A549 (cell line): ENCODE results near the gene MYO18B. TPM values are rescaled to one million over a fixed set of nuclear protein-coding genes. Genes with fewer than 3 reads are reported as not detected.

Source experiments
- ATAC-seq, 2 experiments: fragments of 200-7000 bp in 1 of 2; fragments of >200 bp in 1 of 2; cut with Nextera tagmentation in 1 of 2; cut with Tn5 transposase in 1 of 2; 3 replicates each; pipeline versions ENCODE4 v1.8.0 to v1.9.1; 2018 to 2020; ENCODE audit warnings: mild to moderate bottlenecking in 1 of 2, moderate library complexity in 1 of 2
- CTCF ChIA-PET: fragments of 300-600 bp; sonication (Branson Sonifier 250); formaldehyde crosslinking; extraction: SDS; loops from one replicate; lab custom pipeline; 2021; ENCODE audit warnings: antibody characterized with exemption, inconsistent platforms; lab: Yijun Ruan, JAX
- POLR2A ChIA-PET: fragments of 350-600 bp; formaldehyde crosslinking; extraction: SDS; loops from one replicate; lab custom pipeline; 2021; ENCODE audit warnings: antibody characterized with exemption, inconsistent platforms; lab: Yijun Ruan, JAX
- DNase-seq, 2 experiments: peaks; one replicate each; pipeline versions ENCODE4 v3.0.0 to v3.0.0-alpha.2; 2011 to 2016; ENCODE audit warnings: low read depth in 1 of 2, low spot score in 1 of 2
- FAIRE-seq: peaks from 2 replicates; lab custom pipeline; 2011; peaks lifted over from hg19 to GRCh38; lab: Jason Lieb, UNC
- H3K27ac ChIP-seq, 2 experiments: fragments of >200 bp; sonication (Bioruptor Twin); formaldehyde crosslinking; 3 replicates each; pipeline ENCODE4 v1.5.1; 2016 to 2017
- H3K4me1 ChIP-seq: fragments of >200 bp; sonication (Bioruptor Twin); formaldehyde crosslinking; 3 replicates; pipeline ENCODE4 v1.6.1; 2016
- H3K4me2 ChIP-seq: fragments of >200 bp; sonication (Bioruptor Twin); formaldehyde crosslinking; 3 replicates; pipeline ENCODE4 v1.6.1; 2016
- H3K4me3 ChIP-seq: fragments of >200 bp; sonication (Bioruptor Twin); formaldehyde crosslinking; 3 replicates; pipeline ENCODE4 v1.5.1; 2016
- H3K9me3 ChIP-seq: fragments of >200 bp; sonication (Bioruptor Twin); formaldehyde crosslinking; 3 replicates; pipeline ENCODE4 v1.6.1; 2016
- CBX8 ChIP-seq: fragments of 200-600 bp; sonication (generic); IDR thresholded peaks from 2 replicates; pipeline ENCODE4 v1.6.1; 2016
- CEBPB ChIP-seq, 2 experiments: fragments of >200 bp in 1 of 2; sonication (Bioruptor Twin) in 1 of 2; formaldehyde crosslinking in 1 of 2; IDR thresholded peaks; 2 replicates each; pipeline ENCODE4 v1.6.1; 2012 to 2016
- E2F6 ChIP-seq: IDR thresholded peaks from 2 replicates; pipeline ENCODE4 v1.6.1; 2012; ENCODE audit warnings: low read depth, borderline replicate concordance
- EHMT2 ChIP-seq: fragments of 200-600 bp; sonication (generic); IDR thresholded peaks from 2 replicates; pipeline ENCODE4 v1.6.1; 2016; ENCODE audit warnings: antibody characterized with exemption, low read depth, mild to moderate bottlenecking, moderate library complexity
- FOXS1 ChIP-seq: fragments of 250-450 bp; sonication (Bioruptor Pico); IDR thresholded peaks from 2 replicates; pipeline ENCODE4 v1.5.0; 2020; ENCODE audit warnings: mild to moderate bottlenecking, moderate library complexity
- HDAC2 ChIP-seq: fragments of 200-600 bp; sonication (generic); IDR thresholded peaks from 2 replicates; pipeline ENCODE4 v1.6.1; 2016
- HES2 ChIP-seq: fragments of >200 bp; sonication (Bioruptor Twin); formaldehyde crosslinking; IDR thresholded peaks from 2 replicates; pipeline ENCODE4 v1.6.1; 2016
- HOXA7 ChIP-seq: fragments of 250-450 bp; sonication (Bioruptor Pico); IDR thresholded peaks from 2 replicates; pipeline ENCODE4 v1.5.0; 2020; ENCODE audit warnings: mild to moderate bottlenecking, moderate library complexity
- HOXB5 ChIP-seq: fragments of 250-450 bp; sonication (Bioruptor Pico); IDR thresholded peaks from 2 replicates; pipeline ENCODE4 v1.5.0; 2020; ENCODE audit warnings: mild to moderate bottlenecking, moderate library complexity
- KDM1A ChIP-seq: fragments of 200-600 bp; sonication (generic); IDR thresholded peaks from 2 replicates; pipeline ENCODE4 v1.6.1; 2016; ENCODE audit warnings: low read depth, mild to moderate bottlenecking
- KDM5A ChIP-seq: fragments of 200-600 bp; sonication (generic); IDR thresholded peaks from 2 replicates; pipeline ENCODE4 v1.6.1; 2016; ENCODE audit warnings: antibody characterized with exemption, mild to moderate bottlenecking
- NR3C1 ChIP-seq: fragments of >200 bp; sonication (Bioruptor Twin); formaldehyde crosslinking; IDR thresholded peaks from 3 replicates; pipeline ENCODE4 v1.6.1; 2017
- PHF8 ChIP-seq: fragments of 200-600 bp; sonication (generic); IDR thresholded peaks from 2 replicates; pipeline ENCODE4 v1.6.1; 2016; ENCODE audit warnings: low read depth, mild to moderate bottlenecking, antibody characterized with exemption, moderate library complexity, borderline replicate concordance
- POLR2AphosphoS2 ChIP-seq: conservative IDR thresholded peaks from 2 replicates; pipeline ENCODE4 v1.6.1; 2012; ENCODE audit warnings: low read length, improper control_type of control experiment, inconsistent platforms
- RAD21 ChIP-seq, 2 experiments: fragments of >200 bp in 1 of 2; sonication (Bioruptor Twin) in 1 of 2; formaldehyde crosslinking in 1 of 2; IDR thresholded peaks in 1 of 2; conservative IDR thresholded peaks in 1 of 2; 2 replicates in 1 of 2; 3 replicates in 1 of 2; pipeline ENCODE4 v1.6.1; 2012 to 2018; ENCODE audit warnings: inconsistent platforms in 1 of 2
- RARB ChIP-seq: fragments of 250-450 bp; sonication (Bioruptor Pico); IDR thresholded peaks from 2 replicates; pipeline ENCODE4 v1.8.0; 2021; ENCODE audit warnings: mild to moderate bottlenecking, moderate library complexity
- RCOR1 ChIP-seq: fragments of 150-350 bp; IDR thresholded peaks from 2 replicates; pipeline ENCODE4 v1.6.1; 2014; ENCODE audit warnings: antibody characterized with exemption, low read length, low read depth
- RFX5 ChIP-seq: fragments of 450-650 bp; IDR thresholded peaks from 2 replicates; pipeline ENCODE4 v1.7.1; 2014; ENCODE audit warnings: antibody characterized with exemption, mild to moderate bottlenecking, moderate library complexity
- TFCP2L1 ChIP-seq: fragments of 250-450 bp; sonication (Bioruptor Pico); IDR thresholded peaks from 2 replicates; pipeline ENCODE4 v1.5.0; 2021; ENCODE audit warnings: mild to moderate bottlenecking
- ZFP36 ChIP-seq: fragments of 450-650 bp; IDR thresholded peaks from 2 replicates; pipeline ENCODE4 v1.6.1; 2014; ENCODE audit warnings: borderline replicate concordance; ENCODE audit not compliant: partially characterized antibody
- ZNF302 ChIP-seq: fragments of 250-450 bp; sonication (Bioruptor Pico); IDR thresholded peaks from 2 replicates; pipeline ENCODE4 v1.9.0; 2021; ENCODE audit warnings: inconsistent platforms, mild to moderate bottlenecking, moderate library complexity
- ZSCAN20 ChIP-seq: fragments of 250-450 bp; sonication (Bioruptor Pico); IDR thresholded peaks from 2 replicates; pipeline ENCODE4 v1.8.0; 2022; ENCODE audit warnings: mild to moderate bottlenecking, moderate library complexity
- WGBS: methylation state at CpG from one replicate; pipeline ENCODE4 v1.1.6; 2017; ENCODE audit errors: missing lambda C conversion rate; 5-methylcytosine and 5-hydroxymethylcytosine counted together
- polyA plus RNA-seq, 4 experiments: library from polyadenylated mRNA; depleted of rRNA in 3 of 4; stranded (reverse); fragments of >200 nt; fragmentation: RNase III in 1 of 4; extraction: RNeasy Plus Mini Kit Qiagen cat#74134 plus additional on column Dnase treatment in 1 of 4; gene quantifications; 2 replicates in 3 of 4; 3 replicates in 1 of 4; pipeline ENCODE4 v1.2.3, GENCODE V29; 2011 to 2017
- TF ChIP-seq, protein P1 (sequence below): fragments of 250-450 bp; sonication (Bioruptor Pico); IDR thresholded peaks from 2 replicates; pipeline ENCODE4 v1.5.0; 2021; ENCODE audit warnings: mild to moderate bottlenecking, moderate library complexity, borderline replicate concordance
- TF ChIP-seq, protein P2 (sequence below): IDR thresholded peaks from 2 replicates; pipeline ENCODE4 v1.6.1; 2012
- TF ChIP-seq, protein P3 (sequence below): IDR thresholded peaks from 2 replicates; pipeline ENCODE4 v1.6.1; 2012

MYO18B gene
- polyA plus RNA-seq, 2 of the 4 experiments (the other 2 are of a cell fraction), result 0.01 TPM

- no peak overlapping the region for H3K4me2 ChIP-seq
- no peak overlapping the region for H3K4me3 ChIP-seq
- no peak for DNase-seq
- H3K4me1 ChIP-seq, result no peaks in the 10 kb centered on the region
- ATAC-seq, result no peak
- no peak for FAIRE-seq
- 0 out of 3 replicates have a peak, but pooled peaks cover 6% of the 10 kb centered on the region for H3K9me3 ChIP-seq
- TF ChIP-seq, protein P1, sequence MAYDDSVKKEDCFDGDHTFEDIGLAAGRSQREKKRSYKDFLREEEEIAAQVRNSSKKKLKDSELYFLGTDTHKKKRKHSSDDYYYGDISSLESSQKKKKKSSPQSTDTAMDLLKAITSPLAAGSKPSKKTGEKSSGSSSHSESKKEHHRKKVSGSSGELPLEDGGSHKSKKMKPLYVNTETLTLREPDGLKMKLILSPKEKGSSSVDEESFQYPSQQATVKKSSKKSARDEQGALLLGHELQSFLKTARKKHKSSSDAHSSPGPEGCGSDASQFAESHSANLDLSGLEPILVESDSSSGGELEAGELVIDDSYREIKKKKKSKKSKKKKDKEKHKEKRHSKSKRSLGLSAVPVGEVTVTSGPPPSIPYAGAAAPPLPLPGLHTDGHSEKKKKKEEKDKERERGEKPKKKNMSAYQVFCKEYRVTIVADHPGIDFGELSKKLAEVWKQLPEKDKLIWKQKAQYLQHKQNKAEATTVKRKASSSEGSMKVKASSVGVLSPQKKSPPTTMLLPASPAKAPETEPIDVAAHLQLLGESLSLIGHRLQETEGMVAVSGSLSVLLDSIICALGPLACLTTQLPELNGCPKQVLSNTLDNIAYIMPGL (CRISPR knock-in tag), result no peak
- TF ChIP-seq PHF8 (no peak), RFX5 (no peak), E2F6 (no peak), NR3C1 (no peak), HDAC2 (no peak), KDM5A (no peak), RARB (CRISPR knock-in tag) (no peak), EHMT2 (no peak), CBX8 (no peak), ZNF302 (no peak), HES2 (no peak), HOXB5 (CRISPR knock-in tag) (no peak)
- TF ChIP-seq, protein P2, sequence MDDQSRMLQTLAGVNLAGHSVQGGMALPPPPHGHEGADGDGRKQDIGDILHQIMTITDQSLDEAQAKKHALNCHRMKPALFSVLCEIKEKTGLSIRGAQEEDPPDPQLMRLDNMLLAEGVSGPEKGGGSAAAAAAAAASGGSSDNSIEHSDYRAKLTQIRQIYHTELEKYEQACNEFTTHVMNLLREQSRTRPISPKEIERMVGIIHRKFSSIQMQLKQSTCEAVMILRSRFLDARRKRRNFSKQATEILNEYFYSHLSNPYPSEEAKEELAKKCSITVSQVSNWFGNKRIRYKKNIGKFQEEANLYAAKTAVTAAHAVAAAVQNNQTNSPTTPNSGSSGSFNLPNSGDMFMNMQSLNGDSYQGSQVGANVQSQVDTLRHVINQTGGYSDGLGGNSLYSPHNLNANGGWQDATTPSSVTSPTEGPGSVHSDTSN, result no peak
- TF ChIP-seq, protein P3, sequence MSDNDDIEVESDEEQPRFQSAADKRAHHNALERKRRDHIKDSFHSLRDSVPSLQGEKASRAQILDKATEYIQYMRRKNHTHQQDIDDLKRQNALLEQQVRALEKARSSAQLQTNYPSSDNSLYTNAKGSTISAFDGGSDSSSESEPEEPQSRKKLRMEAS, result no peak
- ChIA-PET POLR2A (no interaction called here), CTCF (no interaction called here)
- 10% methylated on average over 4 of the region's 4 CpGs for WGBS
- no peak overlapping the region for H3K27ac ChIP-seq
Observed at GRCh38 chr22:25834490-25834889, 92.5 kb downstream of the MYO18B start.

DNA sequence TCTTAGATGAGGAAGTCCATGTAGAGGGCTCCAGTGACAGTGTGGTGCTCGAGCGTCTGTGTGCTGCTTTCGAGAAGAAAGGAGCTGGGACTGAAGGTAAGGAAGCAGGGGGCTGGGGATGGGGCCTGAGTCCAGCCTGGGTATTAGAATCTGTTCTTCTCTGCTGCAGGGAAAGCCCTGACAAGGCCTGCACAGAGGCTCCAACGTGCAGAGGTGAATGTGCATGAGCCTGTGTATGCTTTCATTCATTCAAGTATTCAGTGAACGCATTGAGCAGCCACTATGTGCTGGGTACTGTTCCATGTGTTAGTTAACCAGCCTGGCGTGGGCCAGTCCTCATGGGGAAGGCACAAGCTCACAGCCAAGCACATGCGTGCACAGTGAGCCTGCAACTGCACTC is 93.4 kb downstream of the MYO18B start:
- ATAC-seq, result no peak
- H3K27ac ChIP-seq, result no peak overlapping the region
- WGBS, result 4% methylated on average over 3 of the region's 7 CpGs
- no peak for DNase-seq
- 0 out of 3 replicates have a peak, but pooled peaks cover 3% of the 10 kb centered on the region for H3K9me3 ChIP-seq
- H3K4me1 ChIP-seq, result no peaks in the 10 kb centered on the region
- H3K4me3 ChIP-seq, result no peak overlapping the region
- no peak overlapping the region for H3K4me2 ChIP-seq
- TF ChIP-seq ZFP36 (no peak), RAD21 (conservative IDR thresholded peaks at IDR 0.05 in 1 of 2, IDR thresholded peaks at IDR 0.05 in 1 of 2) (no peak), FOXS1 (CRISPR knock-in tag) (no peak), RCOR1 (no peak), HOXA7 (CRISPR knock-in tag) (no peak), ZSCAN20 (CRISPR knock-in tag) (no peak), TFCP2L1 (CRISPR knock-in tag) (no peak), KDM1A (no peak), HOXB5 (CRISPR knock-in tag) (no peak), POLR2AphosphoS2 (no peak), ZNF302 (no peak), PHF8 (no peak), CEBPB (IDR thresholded peaks at IDR 0.05) (no peak)
- TF ChIP-seq, all 56 proteins: peak for 0
- ChIA-PET POLR2A (no interaction called here), CTCF (interaction anchor here (0.8 kb wide), 1 partner anchor 57 kb away, joined by 3 read pairs; no protein-coding TSS in a partner anchor)
- no peak for FAIRE-seq
